ENCODE measurements around the gene LZTR1. TPM values are rescaled to one million over a fixed set of nuclear protein-coding genes. Genes with fewer than 3 reads are reported as not detected.

Gene LZTR1
- total and polyA plus RNA-seq, 2 of the 8 experiments (the other 6 are each of a cell fraction or from before 2014, with no cell fraction given), result 22.3 to 31.0 TPM

DNA sequence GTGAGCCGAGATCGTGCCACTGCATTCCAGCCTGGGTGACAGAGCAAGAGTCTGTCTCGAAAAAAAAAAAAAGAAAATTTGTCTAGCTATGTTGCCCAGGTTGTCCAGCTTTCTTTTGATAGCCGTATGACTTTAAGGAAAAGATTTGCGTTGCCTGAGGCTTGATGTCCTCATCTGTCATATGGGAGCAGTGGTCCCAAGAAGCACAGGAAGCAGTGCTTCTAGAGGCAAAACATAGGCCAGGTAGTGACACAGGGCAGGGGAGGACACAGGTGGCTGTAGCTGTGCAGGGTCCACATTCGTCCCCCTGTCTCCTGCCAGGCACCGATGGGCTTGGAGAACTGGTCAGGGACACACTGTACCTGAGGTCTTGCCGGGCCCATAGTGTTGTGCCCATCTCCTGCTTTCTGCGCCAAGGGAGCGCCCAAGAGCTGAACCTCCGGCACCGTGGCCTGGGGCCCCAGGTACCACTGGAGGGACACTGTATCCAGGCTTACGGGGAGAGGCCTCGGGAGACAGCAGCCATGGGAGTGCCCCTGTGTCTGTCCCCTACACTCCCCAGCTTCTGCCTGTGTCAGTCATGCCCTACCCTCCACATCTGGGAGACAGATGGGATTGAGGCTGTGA is 65.1 kb downstream of the LZTR1 start:
- FAIRE-seq (no peak), DNase-seq (ENCODE audit: low read depth in 1 of 2, low spot score in 2 of 2) (no peak)
- H4K8ac ChIP-seq (ENCODE audit: extremely low read depth, insufficient read depth, low read length), result no peak overlapping the region
- H3K4me3 ChIP-seq (ENCODE audit: extremely low read depth in 1 of 4, insufficient read depth in 2 of 4, low read depth in 3 of 4, low read length in 4 of 4), result no peak overlapping the region
- WGBS, 2 experiments (ENCODE audit: extremely low coverage in 1 of 2, insufficient coverage in 1 of 2, insufficient read length in 1 of 2, insufficient replicate concordance in 2 of 2, low coverage in 1 of 2, low lambda C conversion rate in 2 of 2, missing lambda C conversion rate in 1 of 2), result 90% methylated on average over 14 of the region's 14 CpGs; no CpG with 5 or more reads in 1 of the 2 experiments
- no peak overlapping the region for H3K23ac ChIP-seq (ENCODE audit: insufficient read length)
- no peak overlapping the region for H2BK5ac ChIP-seq (ENCODE audit: low read depth, low read length)
- H3K79me1 ChIP-seq (ENCODE audit: low read depth, low read length), result no peaks in the 10 kb centered on the region
- H3K4me1 ChIP-seq (replicated peaks in 1 of 4; ENCODE audit: control insufficient read depth in 3 of 4, insufficient read depth in 4 of 4, low read length in 3 of 4), result peaks cover 2 to 18% (median 5%) of the 10 kb centered on the region in 4 experiments; a peak in 5 of 7 replicates
- POLR2A ChIA-PET (ENCODE audit: partially characterized antibody), result interaction anchor here (1.1 kb wide), 1 partner anchor 80 kb away, joined by 5 read pairs; the partner anchor contains the start of gene AIFM3
- no peak overlapping the region for H4K91ac ChIP-seq (replicated peaks; ENCODE audit: insufficient read length, low read length)
- no peaks in the 10 kb centered on the region for H4K20me1 ChIP-seq (replicated peaks in 1 of 2; ENCODE audit: control insufficient read depth in 1 of 2, insufficient read depth in 2 of 2, low read length in 2 of 2)
- H3K27ac ChIP-seq (ENCODE audit: low read depth, low read length), result no peak overlapping the region
- H3K27me3 ChIP-seq (replicated peaks in 1 of 4; ENCODE audit: control insufficient read depth in 3 of 4, extremely low read depth in 1 of 4, insufficient read depth in 3 of 4, low read length in 3 of 4), result peaks cover 0 to 7% (median 2%) of the 10 kb centered on the region in 4 experiments; a peak in 3 of 7 replicates
- H3K79me2 ChIP-seq (ENCODE audit: control insufficient read depth in 1 of 2, insufficient read depth in 2 of 2, low read length in 2 of 2), result no peaks in the 10 kb centered on the region
- no peak overlapping the region for H3K18ac ChIP-seq (ENCODE audit: extremely low read depth, low read length)
- no peak overlapping the region for H2BK120ac ChIP-seq (replicated peaks; ENCODE audit: low read depth, low read length)
- H3K14ac ChIP-seq (ENCODE audit: insufficient read length), result no peak overlapping the region
- no peaks in the 10 kb centered on the region for H3K9me3 ChIP-seq (ENCODE audit: insufficient read depth in 2 of 2, low read depth in 1 of 2, low read length in 1 of 2)
- H3K56ac ChIP-seq (replicated peaks; ENCODE audit: insufficient read length, low read depth, low read length), result no peak overlapping the region
- no peak overlapping the region for H3K4ac ChIP-seq (replicated peaks; ENCODE audit: insufficient read length, low read depth, low read length)
- H2AK5ac ChIP-seq (ENCODE audit: low read depth, low read length), result no peak overlapping the region
- H2BK12ac ChIP-seq (ENCODE audit: low read depth, low read length), result no peak overlapping the region
- H2BK20ac ChIP-seq (ENCODE audit: low read length), result no peak overlapping the region
- no peak overlapping the region for H4K5ac ChIP-seq (ENCODE audit: insufficient read length, low read depth, low read length)
- H2BK15ac ChIP-seq (ENCODE audit: low read length), result no peak overlapping the region
- no peak overlapping the region for H3K9ac ChIP-seq (replicated peaks in 1 of 4; ENCODE audit: extremely low read depth in 1 of 4, low read depth in 3 of 4, low read length in 3 of 4)
- no peak overlapping the region; a peak in 1 of 4 replicates for H3K4me2 ChIP-seq (ENCODE audit: insufficient read depth in 1 of 2, low read depth in 2 of 2, low read length in 2 of 2)
- CTCF ChIA-PET (ENCODE audit: partially characterized antibody), result interaction anchor here (0.6 to 3.9 kb wide), 8 partner anchors 9 to 108 kb away, joined by 3 to 18 read pairs (median 3); partner anchors contain the start of gene SLC7A4
- H2AFZ ChIP-seq (ENCODE audit: low read length), result no peak overlapping the region
- H3K23me2 ChIP-seq (ENCODE audit: low read depth, low read length), result peaks cover 6% of the 10 kb centered on the region; the same call in 1 of the 2 replicates
- no peaks in the 10 kb centered on the region for H3K36me3 ChIP-seq (ENCODE audit: control insufficient read depth in 2 of 4, insufficient read depth in 4 of 4, low read length in 3 of 4)
- TF ChIP-seq TAF1 (IDR thresholded peaks at IDR 0.05; ENCODE audit: low read depth, low read length), result no peak
- no peak for TF ChIP-seq YY1 (IDR thresholded peaks at IDR 0.05; ENCODE audit: low read depth, low read length)
- no peak for TF ChIP-seq CHD2 (IDR thresholded peaks at IDR 0.05; ENCODE audit: low read length)
- no peak for TF ChIP-seq RNF2 (IDR thresholded peaks at IDR 0.05; ENCODE audit: borderline replicate concordance, low read depth, low read length, missing control alignments, poor library complexity, severe bottlenecking)
- TF ChIP-seq TCF12 (IDR thresholded peaks at IDR 0.05; ENCODE audit: low read depth, low read length), result no peak
- no peak for TF ChIP-seq CBX8 (IDR thresholded peaks at IDR 0.05; ENCODE audit: borderline replicate concordance, low read depth, low read length)
- TF ChIP-seq SIRT6 (IDR thresholded peaks at IDR 0.05; ENCODE audit: low read length), result no peak
- TF ChIP-seq SAP30 (IDR thresholded peaks at IDR 0.05; ENCODE audit: insufficient read depth, insufficient replicate concordance, low read length), result no peak
- TF ChIP-seq ASH2L (IDR thresholded peaks at IDR 0.05; ENCODE audit: low read length), result no peak
- TF ChIP-seq RFX5 (IDR thresholded peaks at IDR 0.05; ENCODE audit: borderline replicate concordance, low read depth, low read length), result no peak
- no peak for TF ChIP-seq JUN (IDR thresholded peaks at IDR 0.05; ENCODE audit: low read depth, low read length)
- TF ChIP-seq POU5F1 (IDR thresholded peaks at IDR 0.05; ENCODE audit: low read depth, low read length), result no peak
- TF ChIP-seq NRF1 (IDR thresholded peaks at IDR 0.05; ENCODE audit: low read depth, low read length), result no peak
- TF ChIP-seq POLR2A (IDR thresholded peaks at IDR 0.05; ENCODE audit: control extremely low read depth in 1 of 2, low read depth in 2 of 2, low read length in 2 of 2), result no peak
- no peak for TF ChIP-seq SIX5 (IDR thresholded peaks at IDR 0.05; ENCODE audit: low read depth, low read length)
